B cell (primary cell): Measurements from ENCODE around the gene CCDC38.

Experiments used
- CTCF ChIP-seq: fragments of 200-600 bp; IDR thresholded peaks from one replicate; pipeline ENCODE4 v1.8.0; 2022; ENCODE audit warnings: antibody characterized with exemption, mild to moderate bottlenecking
- EZH2 ChIP-seq: IDR thresholded peaks from 2 replicates; pipeline ENCODE4 v1.6.1; 2012; ENCODE audit warnings: borderline replicate concordance, low read depth, mild to moderate bottlenecking, moderate library complexity, low read length; ENCODE audit not compliant: insufficient read depth, poor library complexity, severe bottlenecking

DNA sequence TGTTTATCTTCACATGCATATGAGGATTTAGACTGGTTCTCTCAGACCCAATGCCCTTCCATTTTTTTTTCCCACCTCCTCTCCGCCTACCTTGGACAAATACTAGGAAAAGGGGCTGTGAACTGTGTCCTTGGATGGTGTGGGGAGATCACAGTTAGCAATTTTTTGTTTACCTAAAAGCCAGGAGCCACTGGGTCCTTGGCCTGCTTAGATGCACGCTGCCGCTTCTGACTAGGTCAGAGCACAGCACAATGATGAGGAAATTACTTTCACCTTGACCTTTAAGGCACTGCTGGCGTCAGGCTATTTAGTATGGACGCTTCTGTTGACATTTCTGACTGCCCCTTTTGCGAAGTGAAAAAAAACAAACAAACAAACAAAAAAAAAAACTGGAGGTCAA is 1.9 kb downstream of the CCDC38 start:
- TF ChIP-seq CTCF (no peak), EZH2 (no peak)
